ENCODE results near the gene GIT1. TPM values are rescaled to one million over a fixed set of nuclear protein-coding genes. Genes with fewer than 3 reads are reported as not detected.

GIT1 gene
- total and polyA plus RNA-seq, 9 of the 15 experiments (the other 6 are each of a cell fraction or from before 2014, with no cell fraction given) = 0.35 to 35.3 (median 17.1) TPM

- Histone ChIP-seq H3K4me3 (no peak overlapping the region), H4K20me1 (replicated peaks; ENCODE audit: control insufficient read depth, insufficient read depth, low read length) (no peaks in the 10 kb centered on the region), H3K27ac (ENCODE audit: extremely low read depth, low read depth, low read length) (no peak overlapping the region), H3K4me2 (ENCODE audit: insufficient read depth, low read length) (no peak overlapping the region), H3K79me2 (ENCODE audit: control insufficient read depth, insufficient read depth, low read length) (no peaks in the 10 kb centered on the region), H3K4me1 (replicated peaks in 1 of 2; ENCODE audit: control insufficient read depth in 2 of 2, insufficient read depth in 2 of 2, low read length in 2 of 2) (no peaks in the 10 kb centered on the region), H3K36me3 (ENCODE audit: control insufficient read depth, insufficient read depth, low read length) (peaks cover 25% of the 10 kb centered on the region), H2AFZ (ENCODE audit: low read depth, low read length) (no peak overlapping the region), H3K9me3 (replicated peaks; ENCODE audit: control insufficient read depth, insufficient read depth, low read depth, low read length) (no peaks in the 10 kb centered on the region), H3K9ac (ENCODE audit: insufficient read depth in 1 of 2, low read depth in 2 of 2, low read length in 2 of 2) (no peak overlapping the region), H3K27me3 (ENCODE audit: control insufficient read depth in 2 of 2, insufficient read depth in 2 of 2, low read length in 2 of 2) (no peaks in the 10 kb centered on the region), H3K9me1 (ENCODE audit: control insufficient read depth, insufficient read depth, low read length) (no peaks in the 10 kb centered on the region)
- intact Hi-C loops (cut with micrococcal nuclease) (no loop called here), in situ Hi-C loops (cut with MboI) (no loop called here)
- ATAC-seq (peak; percentile 62), DNase-seq (ENCODE audit: extremely low read depth in 1 of 4, low spot score in 3 of 4) (peak in 2 of 4 experiments; percentile 18 to 25), FAIRE-seq (peak; percentile 6)
- ChIA-PET POLR2A (interaction anchor here (0.7 to 1.7 kb wide), 4 partner anchors 9 to 389 kb away, joined by 3 to 8 read pairs (median 4); no protein-coding TSS in a partner anchor), CTCF (ENCODE audit: low intra/inter-chr PET ratio) (no interaction called here)
- 89% methylated on average over 1 of the region's 1 CpG for WGBS (ENCODE audit: insufficient coverage, low coverage, missing lambda C conversion rate)
- BruUV-seq (replicated peaks) = no TSS peak
- TF ChIP-seq NFIX (CRISPR knock-in tag; IDR thresholded peaks at IDR 0.05; ENCODE audit: low read depth) (no peak), ARID3B (CRISPR knock-in tag; IDR thresholded peaks at IDR 0.05; ENCODE audit: borderline replicate concordance) (no peak), MXI1 (IDR thresholded peaks at IDR 0.05; ENCODE audit: low read depth, low read length) (0 out of 2 replicates have a peak, but pooled peaks have one; percentile 58), CAMTA2 (CRISPR knock-in tag; conservative IDR thresholded peaks at IDR 0.05) (no peak), FOXJ3 (CRISPR knock-in tag; IDR thresholded peaks at IDR 0.05) (no peak), SIX5 (IDR thresholded peaks at IDR 0.05; ENCODE audit: borderline replicate concordance in 1 of 2, insufficient read depth in 1 of 2, low read depth in 1 of 2, low read length in 2 of 2) (no peak), REST (IDR thresholded peaks at IDR 0.05; ENCODE audit: borderline replicate concordance) (no peak), REST (CRISPR knock-in tag; IDR thresholded peaks at IDR 0.05; ENCODE audit: low read depth) (no peak), FOXJ2 (tag; IDR thresholded peaks at IDR 0.05) (peak; percentile 97)
- TF ChIP-seq, protein P1, sequence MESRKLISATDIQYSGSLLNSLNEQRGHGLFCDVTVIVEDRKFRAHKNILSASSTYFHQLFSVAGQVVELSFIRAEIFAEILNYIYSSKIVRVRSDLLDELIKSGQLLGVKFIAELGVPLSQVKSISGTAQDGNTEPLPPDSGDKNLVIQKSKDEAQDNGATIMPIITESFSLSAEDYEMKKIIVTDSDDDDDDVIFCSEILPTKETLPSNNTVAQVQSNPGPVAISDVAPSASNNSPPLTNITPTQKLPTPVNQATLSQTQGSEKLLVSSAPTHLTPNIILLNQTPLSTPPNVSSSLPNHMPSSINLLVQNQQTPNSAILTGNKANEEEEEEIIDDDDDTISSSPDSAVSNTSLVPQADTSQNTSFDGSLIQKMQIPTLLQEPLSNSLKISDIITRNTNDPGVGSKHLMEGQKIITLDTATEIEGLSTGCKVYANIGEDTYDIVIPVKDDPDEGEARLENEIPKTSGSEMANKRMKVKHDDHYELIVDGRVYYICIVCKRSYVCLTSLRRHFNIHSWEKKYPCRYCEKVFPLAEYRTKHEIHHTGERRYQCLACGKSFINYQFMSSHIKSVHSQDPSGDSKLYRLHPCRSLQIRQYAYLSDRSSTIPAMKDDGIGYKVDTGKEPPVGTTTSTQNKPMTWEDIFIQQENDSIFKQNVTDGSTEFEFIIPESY (CRISPR knock-in tag; IDR thresholded peaks at IDR 0.05) = no peak
Measured at GRCh38 chr17:29546085-29546484, 43.4 kb downstream of the GIT1 start.

Data from K562 (cell line).